Measurements from ENCODE around the gene DCP1B.

- TF ChIP-seq POLR2AphosphoS5 (IDR thresholded peaks at IDR 0.05) = no peak
- no peak for TF ChIP-seq CTCF (IDR thresholded peaks at IDR 0.05)
These were observed 27.1 kb downstream of the DCP1B start for GRCh38 chr12:1977109-1977508.

All from breast epithelium (tissue), 3 donors.